Heart right ventricle (tissue), 16 donors: ENCODE results near the gene TTC9B. TPM values are rescaled to one million over a fixed set of nuclear protein-coding genes. Genes with fewer than 3 reads are reported as not detected.

Experiments used
- ATAC-seq, 8 donors: fragments of 200-7000 bp; cut with Tn5 transposase; one replicate each; pipeline ENCODE4 v1.9.1; 2020; ENCODE audit warnings: mild to moderate bottlenecking in 8 of 8, moderate library complexity in 8 of 8, moderate number of reproducible peaks in 1 of 8
- DNase-seq, 2 donors: peaks; one replicate each; pipeline ENCODE4 v3.0.0-alpha.2; 2020
- H3K27ac ChIP-seq, 10 donors: fragments of 200-600 bp; sonication (generic) in 2 of 10; one replicate each; pipeline versions ENCODE4 v1.5.0 to v1.8.0; 2020 to 2022; ENCODE audit warnings: mild to moderate bottlenecking in 3 of 10
- H3K27me3 ChIP-seq, 7 donors: fragments of 200-600 bp; one replicate each; pipeline ENCODE4 v1.8.0; 2021 to 2022; ENCODE audit warnings: mild to moderate bottlenecking in 2 of 7
- H3K36me3 ChIP-seq, 9 donors: fragments of 200-600 bp; sonication (generic) in 1 of 9; one replicate each; pipeline versions ENCODE4 v1.5.0 to v1.8.0; 2020 to 2022; ENCODE audit warnings: mild to moderate bottlenecking in 2 of 9
- H3K4me1 ChIP-seq, 9 donors: fragments of 200-600 bp; sonication (generic) in 1 of 9; one replicate each; pipeline versions ENCODE4 v1.5.0 to v1.8.0; 2020 to 2022; ENCODE audit warnings: mild to moderate bottlenecking in 4 of 9
- H3K4me3 ChIP-seq, 10 donors: fragments of 200-600 bp; sonication (generic) in 2 of 10; one replicate each; pipeline versions ENCODE4 v1.5.0 to v1.8.0; 2020 to 2022; ENCODE audit warnings: mild to moderate bottlenecking in 7 of 10, moderate library complexity in 2 of 10
- H3K9me3 ChIP-seq, 11 donors: fragments of 200-600 bp in 10 of 11; sonication (generic) in 2 of 11; one replicate each; pipeline versions ENCODE4 v1.5.0 to v1.8.0; 2013 to 2022; ENCODE audit warnings: mild to moderate bottlenecking in 2 of 11, control low read depth in 1 of 11, moderate library complexity in 1 of 11
- CTCF ChIP-seq, 9 donors: fragments of 200-600 bp; sonication (generic) in 2 of 9; IDR thresholded peaks; one replicate each; pipeline versions ENCODE4 v1.5.0 to v1.8.0; 2021 to 2022; ENCODE audit warnings: antibody characterized with exemption in 9 of 9, mild to moderate bottlenecking in 5 of 9, moderate library complexity in 1 of 9
- WGBS, 2 donors: extraction: QIAGEN DNeasy Blood & Tissue Kit; methylation state at CpG; one replicate each; pipeline ENCODE4 v1.1.7; 2013; ENCODE audit warnings: inconsistent platforms in 1 of 2; 5-methylcytosine and 5-hydroxymethylcytosine counted together
- intact Hi-C, 10 donors: fragments of 100-400 bp; cut with DNase I; formaldehyde crosslinking; loops; one replicate each; pipeline versions ENCODE4 v1.11.1 to v1.14.2; 2022
- polyA plus RNA-seq, 2 donors: library from polyadenylated mRNA; stranded (reverse); fragments of 200-250 nt; gene quantifications; one replicate each; pipeline ENCODE4 v1.2.3, GENCODE V29; 2013
- total RNA-seq, 10 donors: library from RNA; stranded (reverse); fragmentation: NEBNext Ultra II Directional in 3 of 10; extraction: Animal tissue kit (Norgen Biotek cat#: 25700) in 3 of 10; gene quantifications; one replicate each; pipeline versions ENCODE4 v1.2.1 to v1.2.4, GENCODE V29; 2021 to 2023
- donor health status: Arrhythmogenic right ventricular cardiomyopathy.
- donor health status: ischemic (EF 13 %, LVEDD 7.1; RV severe dilation, severe dysfunction).
- donor health status: healthy with polysubstance abuse.
- donor health status: DM: no; HTN: yes; CAD: no.
- donor health status: DM: no; HTN: no; CAD: no.
- donor health status: ischemic (EF 25% LVEDD 6.9; RV normal size, moderate dysfunction).
- donor health status: ischemic (EF 25% LVEDD 5.7; RV mildly dilated, moderate dysfunction).
- donor health status: healthy.
- donor health status: DM: yes; HTN: yes; CAD: no.
- donor health status: Ischemic cardiomyopathy.
- donor health status: ischemic (EF 35%, LVEDD 5.7; RV mildly dilated, moderate dysfunction).
- donor health status: nonischemic (EF 11% LVEDD 7.7; RV severe dilation, severe dysfunction).
- donor health status: DM: yes; HTN: yes; CAD: no.
- donor health status: PGD.
- donor health status: ischemic (EF 29% LVEDD 5.4; RV normal size, mild dysfunction).
- donor health status: nonischemic (EF 23%, LVEDD 6.1; RV moderate dilation, normal function).

The TTC9B gene
- total and polyA plus RNA-seq, 12 donors, result not detected

- Histone ChIP-seq H3K36me3 (peaks cover 0 to 8% (median 0%) of the 10 kb centered on the region in 9 donors), H3K9me3 (no peaks in the 10 kb centered on the region), H3K27me3 (no peaks in the 10 kb centered on the region), H3K4me3 (no peak overlapping the region), H3K27ac (no peak overlapping the region), H3K4me1 (peaks cover 0 to 24% (median 18%) of the 10 kb centered on the region in 9 donors)
- no peak for ATAC-seq
- no peak for TF ChIP-seq CTCF (IDR thresholded peaks at IDR 0.05)
- intact Hi-C loops, result no loop called here
- DNase-seq, result no peak
- WGBS, 2 donors, result 85 to 90% methylated on average over 3 of the region's 3 CpGs
Measured at GRCh38 chr19:40193587-40193849, 24.7 kb downstream of the TTC9B start.

- TF ChIP-seq CTCF (IDR thresholded peaks at IDR 0.05), result no peak
- no peak overlapping the region for H3K27ac ChIP-seq
- peaks cover 0 to 24% (median 18%) of the 10 kb centered on the region in 9 donors for H3K4me1 ChIP-seq
- WGBS, 2 donors, result 78 to 81% methylated on average over 5 of the region's 5 CpGs
- no peaks in the 10 kb centered on the region for H3K9me3 ChIP-seq
- peak overlapping the region in 4 of 10 donors; percentile 99 to 100 (median 100) for H3K4me3 ChIP-seq
- H3K36me3 ChIP-seq, result peaks cover 0 to 3% (median 0%) of the 10 kb centered on the region in 9 donors
- H3K27me3 ChIP-seq, result no peaks in the 10 kb centered on the region
- intact Hi-C loops, result no loop called here
- ATAC-seq (no peak), DNase-seq (no peak)
Measured at GRCh38 chr19:40192758-40193586, 25.2 kb downstream of the TTC9B start.

- intact Hi-C loops, result no loop called here
- peak in 1 of 9 donors; percentile 24 for TF ChIP-seq CTCF (IDR thresholded peaks at IDR 0.05)
- Histone ChIP-seq H3K9me3 (no peaks in the 10 kb centered on the region), H3K4me3 (peak overlapping the region; percentile 70 to 100 (median 98)), H3K27ac (peak overlapping the region; percentile 22 to 99 (median 86)), H3K36me3 (no peaks in the 10 kb centered on the region), H3K4me1 (peaks cover 0 to 24% (median 18%) of the 10 kb centered on the region in 9 donors), H3K27me3 (no peaks in the 10 kb centered on the region)
- WGBS, 2 donors, result 19 to 20% methylated on average over 56 to 62 of the region's 62 CpGs
- ATAC-seq (peak in 6 of 8 donors; percentile 20 to 53 (median 24)), DNase-seq (peak; percentile 36 to 39)
Measured at GRCh38 chr19:40191836-40192646, 26.1 kb downstream of the TTC9B start.
